NCI-H460 (cell line): ENCODE results near the gene HOXB9. TPM values are rescaled to one million over a fixed set of nuclear protein-coding genes. Genes with fewer than 3 reads are reported as not detected.

ENCODE experiments used
- DNase-seq: peaks from one replicate; pipeline ENCODE4 v3.0.0-alpha.2; 2016; ENCODE audit warnings: low read depth; ENCODE audit errors: extremely low read depth
- small RNA-seq, 2 experiments: library from RNA; depleted of rRNA; stranded (forward); fragments of <200 nt; gene quantifications; one replicate each; pipeline ENCODE3, GENCODE V24; 2014
- total RNA-seq: library from RNA; depleted of rRNA; stranded (reverse); fragments of >200 nt; shearing (Covaris generic); gene quantifications from 2 replicates; pipeline ENCODE4 v1.2.3, GENCODE V29; 2014; rRNA removed

Gene HOXB9
- total RNA-seq, 1 experiment from 2014 or later = 24.7 TPM

- no peak for DNase-seq
Measured at GRCh38 chr17:48574505-48575065, 51.6 kb downstream of the HOXB9 start.

GRCh38 chr17:48571826-48572417, 54.2 kb downstream of the HOXB9 start:
- DNase-seq = no peak

Small RNA genes within 50 kb of the gene (small RNA-seq; reads per million reads assigned to genes)
- gene MIR196A1 = 0.27 to 3.3 reads per million in 2 experiments

Other genes with a start within 250 kb of the HOXB9 start
- 0.20 TPM in 1 of 2 replicates, not detected in the other for gene SKAP1, start 196.1 kb downstream of the HOXB9 start, total RNA-seq
- gene HOXB1, start 95.3 kb downstream of the HOXB9 start, total RNA-seq = not detected in 2 replicates
- 0.52 TPM in 1 of 2 replicates, not detected in the other for gene HOXB2, start 81.2 kb downstream of the HOXB9 start, total RNA-seq
- 0.67 TPM in 1 of 2 replicates, not detected in the other for gene HOXB4, start 48.0 kb downstream of the HOXB9 start, total RNA-seq
- 1.4 and 5.3 TPM in 2 replicates for gene HOXB3, start 36.1 kb downstream of the HOXB9 start, total RNA-seq
- 2.3 TPM in 2 replicates for gene HOXB5, start 32.6 kb downstream of the HOXB9 start, total RNA-seq
- gene HOXB6, start 21.4 kb downstream of the HOXB9 start, total RNA-seq = 11.6 and 13.7 TPM in 2 replicates
- gene HOXB7, start 15.3 kb downstream of the HOXB9 start, total RNA-seq = 12.3 and 13.0 TPM in 2 replicates
- 0.52 and 1.2 TPM in 2 replicates for gene HOXB8, start 11.1 kb downstream of the HOXB9 start, total RNA-seq
- gene PRAC1, start 96.2 kb upstream of the HOXB9 start, total RNA-seq = not detected in 2 replicates
- gene PRAC2, start 96.8 kb upstream of the HOXB9 start, total RNA-seq = not detected in 2 replicates
- gene HOXB13, start 102.4 kb upstream of the HOXB9 start, total RNA-seq = 1.9 and 2.0 TPM in 2 replicates
- not detected in 2 replicates for gene TTLL6, start 190.9 kb upstream of the HOXB9 start, total RNA-seq
- gene CALCOCO2, start 204.7 kb upstream of the HOXB9 start, total RNA-seq = 44.0 and 57.8 TPM in 2 replicates